Esophagus (tissue), 2 donors: ENCODE data around the gene CFB. TPM values are rescaled to one million over a fixed set of nuclear protein-coding genes. Genes with fewer than 3 reads are reported as not detected.
"Not testable (repeated sequence)": the region's sequence is repeated elsewhere in the genome, so short reads cannot be mapped to it uniquely, and the experiment has no call there.

Source experiments
- H3K27ac ChIP-seq, 2 donors: one replicate each; pipeline ENCODE4 v1.5.1; 2013; ENCODE audit warnings: low read depth in 2 of 2, mild to moderate bottlenecking in 2 of 2, inconsistent platforms in 1 of 2, low read length in 1 of 2, moderate library complexity in 1 of 2
- H3K27me3 ChIP-seq, 2 donors: one replicate each; pipeline ENCODE4 v1.6.1; 2013; ENCODE audit warnings: low read length in 2 of 2, control low read depth in 1 of 2, mild to moderate bottlenecking in 1 of 2; ENCODE audit not compliant: insufficient read depth in 2 of 2, control insufficient read depth in 1 of 2
- H3K36me3 ChIP-seq, 2 donors: one replicate each; pipeline ENCODE4 v1.6.1; 2013; ENCODE audit warnings: low read length in 1 of 2; ENCODE audit not compliant: control insufficient read depth in 2 of 2, insufficient read depth in 2 of 2
- H3K4me1 ChIP-seq, 2 donors: one replicate each; pipeline ENCODE4 v1.6.1; 2013; ENCODE audit warnings: low read length in 1 of 2; ENCODE audit not compliant: control insufficient read depth in 2 of 2, insufficient read depth in 2 of 2
- H3K4me3 ChIP-seq, 2 donors: one replicate each; pipeline ENCODE4 v1.5.1; 2013; ENCODE audit warnings: low read length in 2 of 2, mild to moderate bottlenecking in 2 of 2, low read depth in 1 of 2, moderate library complexity in 1 of 2
- H3K9me3 ChIP-seq, 2 donors: one replicate each; pipeline ENCODE4 v1.6.1; 2013; ENCODE audit warnings: mild to moderate bottlenecking in 2 of 2, low read depth in 1 of 2, low read length in 1 of 2, moderate library complexity in 1 of 2; ENCODE audit not compliant: control insufficient read depth in 2 of 2, insufficient read depth in 1 of 2
- WGBS, 2 donors: extraction: QIAGEN DNeasy Blood & Tissue Kit; methylation state at CpG; one replicate each; pipeline ENCODE4 v1.1.7; 2013; 5-methylcytosine and 5-hydroxymethylcytosine counted together
- polyA plus RNA-seq, 2 donors: library from polyadenylated mRNA; stranded (reverse); fragments of 200-250 nt; gene quantifications; one replicate each; pipeline ENCODE4 v1.2.3, GENCODE V29; 2013
- donor health status: healthy with polysubstance abuse.
- donor health status: Bipolar disorder and iron deficiency.

Gene CFB
- polyA plus RNA-seq, 2 donors, result 15.9 to 19.6 TPM

GRCh38 chr6:31909298-31909697 is 36.6 kb upstream of the CFB start:
- 75 to 81% methylated on average over 7 of the region's 7 CpGs for WGBS, 2 donors
- H3K27me3 ChIP-seq, H3K27ac ChIP-seq, H3K36me3 ChIP-seq, H3K4me3 ChIP-seq, H3K4me1 ChIP-seq, H3K9me3 ChIP-seq: not testable (repeated sequence)

GRCh38 chr6:31911826-31912585 is 33.9 kb upstream of the CFB start:
- H3K9me3 ChIP-seq, result no peaks in the 10 kb centered on the region
- no peak overlapping the region for H3K4me3 ChIP-seq
- no peaks in the 10 kb centered on the region for H3K36me3 ChIP-seq
- no peaks in the 10 kb centered on the region for H3K27me3 ChIP-seq
- no peak overlapping the region for H3K27ac ChIP-seq
- no peaks in the 10 kb centered on the region for H3K4me1 ChIP-seq
- WGBS, 2 donors, result 75 to 78% methylated on average over 11 of the region's 11 CpGs

GRCh38 chr6:31915351-31915750 is 30.5 kb upstream of the CFB start:
- Histone ChIP-seq H3K36me3 (no peaks in the 10 kb centered on the region), H3K9me3 (no peaks in the 10 kb centered on the region), H3K4me3 (no peak overlapping the region), H3K4me1 (no peaks in the 10 kb centered on the region), H3K27ac (no peak overlapping the region), H3K27me3 (no peaks in the 10 kb centered on the region)

- 78 to 82% methylated on average over 6 of the region's 6 CpGs for WGBS, 2 donors
- H3K4me1 ChIP-seq, result peaks cover 0 to 4% of the 10 kb centered on the region in 2 donors
- no peaks in the 10 kb centered on the region for H3K27me3 ChIP-seq
- H3K36me3 ChIP-seq, result no peaks in the 10 kb centered on the region
- H3K9me3 ChIP-seq, result no peaks in the 10 kb centered on the region
- no peak overlapping the region for H3K27ac ChIP-seq
- no peak overlapping the region for H3K4me3 ChIP-seq
Observed at GRCh38 chr6:31915756-31916155, 30.1 kb upstream of the CFB start.

DNA sequence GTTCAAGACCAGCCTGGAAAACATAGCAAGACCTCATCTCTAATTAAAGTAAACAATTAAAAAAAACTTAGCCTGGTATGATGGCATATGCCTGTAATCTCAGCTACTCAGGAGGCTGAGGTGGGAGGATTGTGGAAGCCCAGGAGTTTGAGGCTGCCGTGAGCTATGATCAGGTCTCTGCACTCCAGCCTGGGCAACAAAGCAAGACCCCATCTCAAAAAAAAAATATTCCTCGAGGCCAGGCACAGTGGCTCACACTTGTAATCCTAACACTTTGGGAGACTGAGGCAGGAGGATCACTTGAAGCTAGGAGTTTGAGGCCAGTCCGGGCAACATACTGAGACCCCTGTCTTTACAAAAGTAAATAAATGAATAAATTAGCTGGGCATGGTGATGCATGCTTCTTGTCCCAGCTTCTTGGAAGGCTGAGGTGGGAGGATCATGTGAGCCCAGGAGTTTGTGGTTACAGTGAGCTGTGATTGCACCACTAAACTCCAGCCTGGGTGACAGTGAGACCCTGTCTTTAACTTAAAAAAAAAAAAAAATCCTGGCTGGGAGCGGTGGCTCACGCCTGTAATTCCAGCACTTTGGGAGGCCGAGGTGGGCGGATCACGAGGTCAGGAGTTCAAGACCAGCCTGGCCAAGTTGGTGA is 27.7 kb upstream of the CFB start:
- WGBS, 2 donors, result 72 to 89% methylated on average over 8 of the region's 8 CpGs
- H3K36me3 ChIP-seq, result no peaks in the 10 kb centered on the region
- no peaks in the 10 kb centered on the region for H3K27me3 ChIP-seq
- no peak overlapping the region for H3K4me3 ChIP-seq
- H3K27ac ChIP-seq, result no peak overlapping the region
- no peaks in the 10 kb centered on the region for H3K9me3 ChIP-seq
- peaks cover 0 to 4% of the 10 kb centered on the region in 2 donors for H3K4me1 ChIP-seq

- Histone ChIP-seq H3K36me3 (no peaks in the 10 kb centered on the region), H3K4me3 (no peak overlapping the region), H3K27me3 (no peaks in the 10 kb centered on the region), H3K27ac (peak overlapping the region; percentile 63 to 78), H3K9me3 (no peaks in the 10 kb centered on the region), H3K4me1 (peaks cover 0 to 4% of the 10 kb centered on the region in 2 donors)
- WGBS, 2 donors, result 63 to 71% methylated on average over 6 of the region's 6 CpGs
Observed at GRCh38 chr6:31919624-31920303, 26.1 kb upstream of the CFB start.

DNA sequence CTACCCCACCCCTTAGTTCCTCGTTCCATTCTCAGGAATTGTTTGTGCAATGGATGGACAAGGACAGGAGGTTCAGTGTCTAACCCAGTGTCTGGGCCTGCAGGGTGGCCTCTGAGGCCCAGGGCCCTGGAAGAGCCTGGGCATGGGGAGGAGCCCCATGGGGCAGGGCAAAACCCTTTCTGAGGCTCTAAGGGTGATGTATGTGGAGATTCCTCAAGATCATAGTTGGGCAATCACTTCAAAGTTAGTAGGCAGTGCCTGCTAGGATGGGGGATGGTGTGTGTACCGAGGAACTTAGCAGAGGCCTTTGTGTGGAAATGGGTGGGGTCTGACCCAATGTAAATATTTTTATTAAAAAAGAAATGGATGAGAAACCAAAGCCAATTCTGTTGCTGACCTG is 25.1 kb upstream of the CFB start:
- H3K9me3 ChIP-seq, result no peaks in the 10 kb centered on the region
- H3K27ac ChIP-seq, result peak overlapping the region; percentile 14 to 78
- H3K27me3 ChIP-seq, result no peaks in the 10 kb centered on the region
- peaks cover 0 to 4% of the 10 kb centered on the region in 2 donors for H3K4me1 ChIP-seq
- H3K36me3 ChIP-seq, result no peaks in the 10 kb centered on the region
- 55 to 72% methylated on average over 2 of the region's 2 CpGs for WGBS, 2 donors
- H3K4me3 ChIP-seq, result no peak overlapping the region

- WGBS, 2 donors, result 12 to 14% methylated on average over 5 of the region's 5 CpGs
- H3K36me3 ChIP-seq, result no peaks in the 10 kb centered on the region
- H3K4me3 ChIP-seq, result no peak overlapping the region
- no peak overlapping the region for H3K27ac ChIP-seq
- no peaks in the 10 kb centered on the region for H3K9me3 ChIP-seq
- peaks cover 0 to 4% of the 10 kb centered on the region in 2 donors for H3K4me1 ChIP-seq
- H3K27me3 ChIP-seq, result no peaks in the 10 kb centered on the region
Observed at GRCh38 chr6:31922942-31923341, 23.0 kb upstream of the CFB start.

- H3K4me1 ChIP-seq, result no peaks in the 10 kb centered on the region
- no peak within 1 kb of the TSS for H3K4me3 ChIP-seq
- no peaks in the 10 kb centered on the region for H3K36me3 ChIP-seq
- H3K27ac ChIP-seq, result no peak within 1 kb of the TSS
- WGBS, 2 donors, result 57 to 68% methylated on average over 11 of the region's 11 CpGs
- no peaks in the 10 kb centered on the region for H3K9me3 ChIP-seq
- H3K27me3 ChIP-seq, result no peaks in the 10 kb centered on the region
Observed at GRCh38 chr6:31927242-31927862, 18.5 kb upstream of the CFB start, which contains the start of gene C2. Gene C2, plus strand, starts transcription at chr6:31927717. Its CDS starts 36 bp downstream, at chr6:31927753.
